ENCODE data around the gene PIPOX. TPM values are rescaled to one million over a fixed set of nuclear protein-coding genes. Genes with fewer than 3 reads are reported as not detected.

PIPOX gene
- total and polyA plus RNA-seq, 2 donors from 2014 or later = 2.8 to 78.0 TPM

DNA sequence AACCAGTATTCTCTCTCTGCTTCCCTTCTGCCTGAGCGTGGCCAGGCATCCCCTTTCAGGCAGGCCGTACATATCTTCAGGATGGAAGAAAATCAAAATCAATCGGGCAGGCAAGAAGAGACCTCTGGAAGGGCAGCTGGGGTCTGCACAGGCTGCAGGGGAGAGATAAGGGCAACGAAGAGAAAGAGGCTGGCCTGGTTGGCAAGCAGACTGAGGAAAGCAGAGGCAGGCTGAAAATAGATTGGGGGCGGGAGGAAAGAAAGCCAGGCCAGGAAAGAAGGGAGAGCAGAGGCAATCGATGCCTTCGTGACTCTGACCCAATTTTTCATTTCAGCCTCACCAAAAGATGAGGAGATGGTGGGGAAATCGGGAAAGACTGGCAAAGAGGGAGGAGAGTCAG, 18.1 kb downstream of the PIPOX start:
- Histone ChIP-seq H3K27me3 (ENCODE audit: control insufficient read depth, insufficient read depth, low read length) (no peaks in the 10 kb centered on the region), H3K4me1 (ENCODE audit: control insufficient read depth in 2 of 3, insufficient read depth in 2 of 3, low read depth in 1 of 3, low read length in 3 of 3) (no peaks in the 10 kb centered on the region), H3K4me3 (ENCODE audit: low read length in 3 of 3) (no peak overlapping the region), H3K9me3 (ENCODE audit: control insufficient read depth in 2 of 3, insufficient read depth in 1 of 3, low read length in 3 of 3) (no peaks in the 10 kb centered on the region), H3K9ac (ENCODE audit: low read length in 3 of 3) (no peak overlapping the region), H3K36me3 (ENCODE audit: control insufficient read depth in 2 of 3, insufficient read depth in 3 of 3, low read length in 3 of 3) (peaks cover 0 to 5% (median 0%) of the 10 kb centered on the region in 3 donors), H3K27ac (ENCODE audit: low read depth in 2 of 2, low read length in 2 of 2) (no peak overlapping the region)
- intact Hi-C loops (cut with DNase I) = no loop called here
- FAIRE-seq (no peak), DNase-seq (no peak)
- TF ChIP-seq, protein P1, sequence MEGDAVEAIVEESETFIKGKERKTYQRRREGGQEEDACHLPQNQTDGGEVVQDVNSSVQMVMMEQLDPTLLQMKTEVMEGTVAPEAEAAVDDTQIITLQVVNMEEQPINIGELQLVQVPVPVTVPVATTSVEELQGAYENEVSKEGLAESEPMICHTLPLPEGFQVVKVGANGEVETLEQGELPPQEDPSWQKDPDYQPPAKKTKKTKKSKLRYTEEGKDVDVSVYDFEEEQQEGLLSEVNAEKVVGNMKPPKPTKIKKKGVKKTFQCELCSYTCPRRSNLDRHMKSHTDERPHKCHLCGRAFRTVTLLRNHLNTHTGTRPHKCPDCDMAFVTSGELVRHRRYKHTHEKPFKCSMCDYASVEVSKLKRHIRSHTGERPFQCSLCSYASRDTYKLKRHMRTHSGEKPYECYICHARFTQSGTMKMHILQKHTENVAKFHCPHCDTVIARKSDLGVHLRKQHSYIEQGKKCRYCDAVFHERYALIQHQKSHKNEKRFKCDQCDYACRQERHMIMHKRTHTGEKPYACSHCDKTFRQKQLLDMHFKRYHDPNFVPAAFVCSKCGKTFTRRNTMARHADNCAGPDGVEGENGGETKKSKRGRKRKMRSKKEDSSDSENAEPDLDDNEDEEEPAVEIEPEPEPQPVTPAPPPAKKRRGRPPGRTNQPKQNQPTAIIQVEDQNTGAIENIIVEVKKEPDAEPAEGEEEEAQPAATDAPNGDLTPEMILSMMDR (IDR thresholded peaks at IDR 0.05; ENCODE audit: borderline replicate concordance, extremely low read depth, insufficient read depth) = no peak

DNA sequence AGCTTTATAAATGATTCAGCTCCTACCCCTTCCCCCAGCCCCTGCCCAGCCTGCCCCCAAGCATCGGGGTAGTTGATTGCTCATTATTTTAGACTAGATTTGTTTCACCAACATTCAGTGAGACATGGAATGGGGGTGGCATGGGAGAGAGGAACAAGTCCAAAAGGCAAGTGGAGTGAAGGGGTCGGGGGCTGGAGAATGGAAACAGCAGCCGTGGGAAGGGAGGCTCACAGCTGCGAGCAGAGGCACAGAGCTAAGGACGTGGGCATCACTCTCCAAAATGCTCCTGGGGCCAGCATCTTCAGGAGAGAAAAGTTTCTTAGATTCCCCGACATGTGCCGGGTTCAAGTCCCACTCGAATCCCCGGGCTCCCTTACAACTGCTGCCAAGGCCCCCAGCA, 19.3 kb downstream of the PIPOX start:
- intact Hi-C loops (cut with DNase I) = no loop called here
- Histone ChIP-seq H3K9me3 (ENCODE audit: control insufficient read depth in 2 of 3, insufficient read depth in 1 of 3, low read length in 3 of 3) (no peaks in the 10 kb centered on the region), H3K27ac (ENCODE audit: low read depth in 2 of 2, low read length in 2 of 2) (no peak overlapping the region), H3K4me1 (ENCODE audit: control insufficient read depth in 2 of 3, insufficient read depth in 2 of 3, low read depth in 1 of 3, low read length in 3 of 3) (no peaks in the 10 kb centered on the region), H3K36me3 (ENCODE audit: control insufficient read depth in 2 of 3, insufficient read depth in 3 of 3, low read length in 3 of 3) (peaks cover 0 to 3% (median 0%) of the 10 kb centered on the region in 3 donors), H3K27me3 (ENCODE audit: control insufficient read depth, insufficient read depth, low read length) (no peaks in the 10 kb centered on the region), H3K4me3 (ENCODE audit: low read length in 3 of 3) (no peak overlapping the region), H3K9ac (ENCODE audit: low read length in 3 of 3) (no peak overlapping the region)
- DNase-seq = no peak
- TF ChIP-seq, protein P1 (IDR thresholded peaks at IDR 0.05; ENCODE audit: borderline replicate concordance, extremely low read depth, insufficient read depth) = no peak
- no peak for FAIRE-seq

DNA sequence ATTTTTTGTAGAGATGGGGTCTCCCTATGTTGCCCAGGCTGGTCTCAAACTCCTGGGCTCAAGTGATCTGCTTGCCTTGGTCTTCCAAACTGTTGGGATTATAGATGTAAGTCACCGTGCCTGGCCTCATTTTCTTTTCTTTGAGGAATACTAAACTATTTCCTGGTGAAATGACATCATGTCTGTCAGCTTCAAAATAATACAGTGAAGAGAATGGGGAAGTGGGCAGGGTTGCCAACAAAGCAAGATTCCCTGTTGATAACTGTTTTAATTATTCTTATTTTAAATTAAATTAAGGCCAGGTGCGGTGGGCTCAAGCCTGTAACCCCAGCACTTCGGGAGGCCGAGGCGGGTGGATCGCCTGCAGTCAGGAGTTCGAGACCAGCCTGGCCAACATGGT, 21.1 kb downstream of the PIPOX start:
- no peaks in the 10 kb centered on the region for H3K27me3 ChIP-seq (ENCODE audit: control insufficient read depth, insufficient read depth, low read length)
- no peak overlapping the region for H3K9ac ChIP-seq (ENCODE audit: low read length in 3 of 3)
- no peak overlapping the region for H3K27ac ChIP-seq (ENCODE audit: low read depth in 2 of 2, low read length in 2 of 2)
- TF ChIP-seq, protein P1 (IDR thresholded peaks at IDR 0.05; ENCODE audit: borderline replicate concordance, extremely low read depth, insufficient read depth) = no peak
- intact Hi-C loops (cut with DNase I) = no loop called here
- no peaks in the 10 kb centered on the region for H3K4me1 ChIP-seq (ENCODE audit: control insufficient read depth in 2 of 3, insufficient read depth in 2 of 3, low read depth in 1 of 3, low read length in 3 of 3)
- no peaks in the 10 kb centered on the region for H3K9me3 ChIP-seq (ENCODE audit: control insufficient read depth in 2 of 3, insufficient read depth in 1 of 3, low read length in 3 of 3)
- FAIRE-seq = no peak
- no peak overlapping the region for H3K4me3 ChIP-seq (ENCODE audit: low read length in 3 of 3)
- H3K36me3 ChIP-seq (ENCODE audit: control insufficient read depth in 2 of 3, insufficient read depth in 3 of 3, low read length in 3 of 3) = no peaks in the 10 kb centered on the region
- DNase-seq = no peak

GRCh38 chr17:29066047-29066446, 23.1 kb downstream of the PIPOX start:
- Histone ChIP-seq H3K27me3 (ENCODE audit: control insufficient read depth, insufficient read depth, low read length) (no peaks in the 10 kb centered on the region), H3K9ac (ENCODE audit: low read length in 3 of 3) (no peak overlapping the region), H3K4me3 (ENCODE audit: low read length in 3 of 3) (no peak overlapping the region), H3K4me1 (ENCODE audit: control insufficient read depth in 2 of 3, insufficient read depth in 2 of 3, low read depth in 1 of 3, low read length in 3 of 3) (no peaks in the 10 kb centered on the region), H3K9me3 (ENCODE audit: control insufficient read depth in 2 of 3, insufficient read depth in 1 of 3, low read length in 3 of 3) (no peaks in the 10 kb centered on the region), H3K27ac (ENCODE audit: low read depth in 2 of 2, low read length in 2 of 2) (no peak overlapping the region), H3K36me3 (ENCODE audit: control insufficient read depth in 2 of 3, insufficient read depth in 3 of 3, low read length in 3 of 3) (no peaks in the 10 kb centered on the region)
- intact Hi-C loops (cut with DNase I) = no loop called here
- FAIRE-seq = no peak
- TF ChIP-seq, protein P1 (IDR thresholded peaks at IDR 0.05; ENCODE audit: borderline replicate concordance, extremely low read depth, insufficient read depth) = no peak
- DNase-seq = no peak

Measured in kidney (tissue), 14 donors.